Measurements from ENCODE around the gene GIPR.
"Not testable (repeated sequence)": the region's sequence is repeated elsewhere in the genome, so short reads cannot be mapped to it uniquely, and the experiment has no call there.

GIPR gene

GRCh38 chr19:45645631-45646344 lies 22.2 kb upstream of the GIPR start:
- DNase-seq = peak; percentile 52

- DNase-seq = no peak
Measured at GRCh38 chr19:45646345-45646698, 21.7 kb upstream of the GIPR start.

- no peak for DNase-seq
Measured at GRCh38 chr19:45650722-45651121, 17.3 kb upstream of the GIPR start.

- DNase-seq = no peak
Measured at GRCh38 chr19:45653634-45654033, 14.4 kb upstream of the GIPR start.

GRCh38 chr19:45655073-45655472 lies 12.9 kb upstream of the GIPR start:
- DNase-seq = no peak

GRCh38 chr19:45657520-45658167 lies 10.4 kb upstream of the GIPR start:
- no peak for DNase-seq

- DNase-seq = no peak
Measured at GRCh38 chr19:45659096-45659729, 8.8 kb upstream of the GIPR start.

- DNase-seq = no peak
Measured at GRCh38 chr19:45660636-45661035, 7.4 kb upstream of the GIPR start.

- no peak for DNase-seq
Measured at GRCh38 chr19:45663800-45664199, 4.2 kb upstream of the GIPR start.

GRCh38 chr19:45664575-45664974 lies 3.4 kb upstream of the GIPR start:
- DNase-seq = no peak

- peak; percentile 25 for DNase-seq
Measured at GRCh38 chr19:45668342-45668871, 386 bp downstream of the GIPR start.

GRCh38 chr19:45670670-45671453 lies 2.8 kb downstream of the GIPR start:
- DNase-seq = no peak

- no peak for DNase-seq
Measured at GRCh38 chr19:45674946-45675345, 6.9 kb downstream of the GIPR start.

GRCh38 chr19:45676851-45677263 lies 8.8 kb downstream of the GIPR start:
- DNase-seq = peak; percentile 34

GRCh38 chr19:45677351-45678230 lies 9.6 kb downstream of the GIPR start:
- peak; percentile 72 for DNase-seq

- peak; percentile 78 for DNase-seq
Measured at GRCh38 chr19:45681391-45682015, 13.5 kb downstream of the GIPR start.

- no peak for DNase-seq
Measured at GRCh38 chr19:45682117-45682516, 14.1 kb downstream of the GIPR start.

- DNase-seq = no peak
Measured at GRCh38 chr19:45682908-45683307, 14.9 kb downstream of the GIPR start.

GRCh38 chr19:45685045-45685444 lies 17.0 kb downstream of the GIPR start:
- DNase-seq = not testable (repeated sequence)

- DNase-seq = no peak
Measured at GRCh38 chr19:45687599-45687998, 19.6 kb downstream of the GIPR start.

- peak; percentile 88 for DNase-seq
Measured at GRCh38 chr19:45691516-45692186, 23.6 kb downstream of the GIPR start, which contains the start of gene SNRPD2. SNRPD2 (minus strand) TSS chr19:45691953; CDS start chr19:45691888, 65 bp downstream.

Data from activated CD4-positive, alpha-beta T cell treated with anti-CD3 and anti-CD28 coated beads for 1 hour (primary cell).